Caki2 (cell line): Measurements from ENCODE around the gene ABLIM2. TPM values are rescaled to one million over a fixed set of nuclear protein-coding genes. Genes with fewer than 3 reads are reported as not detected.

Experiments
- DNase-seq: peaks from one replicate; pipeline ENCODE4 v3.0.0-alpha.2; 2015; ENCODE audit warnings: low read depth
- in situ Hi-C: cut with HindIII; loops from 2 replicates; pipeline ENCODE4 v1.10.0; 2016; ENCODE audit warnings: low sequenced_read_pairs, low pct_unique_long_range_greater_than_20kb, mixed read lengths
- total RNA-seq: library from RNA; depleted of rRNA; stranded (reverse); fragments of >200 nt; shearing (Covaris generic); gene quantifications from 2 replicates; pipeline ENCODE4 v1.2.3, GENCODE V29; 2014; ENCODE audit warnings: low replicate concordance

ABLIM2 gene
- total RNA-seq, 1 experiment from 2014 or later: 2.1 TPM

GRCh38 chr4:8012517-8012916 is 146.1 kb downstream of the ABLIM2 start:
- in situ Hi-C loops: no loop called here
- no peak for DNase-seq

GRCh38 chr4:8010618-8011017 is 148.0 kb downstream of the ABLIM2 start:
- DNase-seq: peak; percentile 41
- in situ Hi-C loops: no loop called here

DNA sequence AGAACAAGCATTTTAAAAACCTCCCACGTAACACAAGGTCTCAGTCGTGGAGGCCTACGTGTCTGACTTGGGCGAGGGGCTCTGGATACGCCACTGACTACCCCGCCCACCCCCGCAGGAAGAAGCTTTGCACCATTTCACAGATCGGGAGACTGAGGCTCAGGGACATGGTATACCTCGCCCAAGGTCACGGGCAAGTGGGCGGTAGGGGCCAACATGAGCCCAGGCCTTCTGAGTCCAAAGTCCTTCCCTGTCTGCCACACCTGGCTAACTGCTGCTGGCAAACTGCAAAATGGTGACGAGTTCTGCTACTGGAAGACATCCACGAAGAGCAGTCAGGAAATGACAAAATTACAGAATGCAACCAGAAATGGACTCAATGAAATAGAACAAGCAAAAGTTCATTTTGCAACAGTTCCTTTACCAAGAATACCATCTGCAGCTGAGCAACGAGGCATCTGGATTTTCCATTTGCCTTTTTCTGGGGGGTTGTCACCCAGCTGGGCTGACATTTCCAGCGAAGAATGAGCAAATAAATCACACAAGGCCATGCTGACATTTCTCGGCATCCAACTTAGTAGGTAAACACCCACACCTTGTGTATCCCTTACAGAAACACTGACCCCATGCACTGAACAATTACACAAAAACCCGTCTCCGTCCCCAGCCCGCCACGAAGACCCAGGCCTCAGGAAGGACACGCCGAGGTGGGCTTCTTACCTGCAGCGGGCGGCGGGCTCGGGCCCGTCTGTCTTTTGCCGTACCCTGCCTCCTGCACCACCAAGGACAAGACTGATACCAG is 148.7 kb downstream of the ABLIM2 start:
- in situ Hi-C loops: no loop called here
- no peak for DNase-seq

DNA sequence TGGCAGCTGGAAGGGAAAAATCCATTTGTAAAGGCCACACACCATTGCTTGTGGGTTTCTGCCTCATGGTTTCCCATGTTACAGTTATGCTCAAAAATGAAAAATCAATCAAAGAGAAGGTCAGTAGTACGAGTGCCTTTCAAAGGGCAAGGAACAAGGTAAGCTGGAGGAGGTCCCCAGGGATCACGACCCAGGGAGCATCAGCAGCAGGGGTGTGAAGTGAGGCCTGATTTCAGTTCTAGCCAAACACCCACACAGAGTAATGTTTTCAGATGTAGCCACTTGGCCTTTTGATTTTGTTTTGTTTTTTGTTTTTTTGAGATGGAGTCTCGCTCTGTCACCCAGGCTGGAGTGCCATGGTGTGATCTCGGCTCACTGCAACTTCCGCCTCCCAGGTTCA is 149.5 kb downstream of the ABLIM2 start:
- in situ Hi-C loops: no loop called here

GRCh38 chr4:8008391-8008790 is 150.2 kb downstream of the ABLIM2 start:
- in situ Hi-C loops: no loop called here

More for the DNA sequence above, 149.5 kb downstream of the ABLIM2 start:
- DNase-seq: no peak

DNA sequence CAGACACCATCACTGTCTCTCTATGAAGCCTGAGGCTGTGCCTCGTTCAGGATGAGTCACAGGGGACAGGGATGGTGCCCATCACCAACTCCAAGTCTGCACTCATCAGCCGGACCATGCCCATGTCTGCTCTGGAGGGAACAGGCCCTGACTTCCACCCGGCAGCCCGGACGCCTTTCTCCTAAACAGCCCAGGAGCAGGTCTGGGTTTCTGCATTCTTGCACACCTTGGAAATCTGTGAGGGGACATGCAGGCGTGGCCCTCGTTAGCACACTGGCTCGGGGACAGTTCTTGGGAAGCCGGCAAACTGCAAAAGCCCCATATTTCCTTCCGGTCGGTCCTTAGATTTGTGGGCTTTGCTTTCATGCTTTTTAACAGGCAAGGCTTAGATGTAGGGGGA is 151.0 kb downstream of the ABLIM2 start:
- in situ Hi-C loops: no loop called here
- no peak for DNase-seq

More at GRCh38 chr4:8008391-8008790, 150.2 kb downstream of the ABLIM2 start:
- DNase-seq: no peak

- no peak for DNase-seq
- in situ Hi-C loops: no loop called here
Observed at GRCh38 chr4:8006471-8006870, 152.1 kb downstream of the ABLIM2 start.

- in situ Hi-C loops: no loop called here
Observed at GRCh38 chr4:8005814-8006215, 152.8 kb downstream of the ABLIM2 start.

DNA sequence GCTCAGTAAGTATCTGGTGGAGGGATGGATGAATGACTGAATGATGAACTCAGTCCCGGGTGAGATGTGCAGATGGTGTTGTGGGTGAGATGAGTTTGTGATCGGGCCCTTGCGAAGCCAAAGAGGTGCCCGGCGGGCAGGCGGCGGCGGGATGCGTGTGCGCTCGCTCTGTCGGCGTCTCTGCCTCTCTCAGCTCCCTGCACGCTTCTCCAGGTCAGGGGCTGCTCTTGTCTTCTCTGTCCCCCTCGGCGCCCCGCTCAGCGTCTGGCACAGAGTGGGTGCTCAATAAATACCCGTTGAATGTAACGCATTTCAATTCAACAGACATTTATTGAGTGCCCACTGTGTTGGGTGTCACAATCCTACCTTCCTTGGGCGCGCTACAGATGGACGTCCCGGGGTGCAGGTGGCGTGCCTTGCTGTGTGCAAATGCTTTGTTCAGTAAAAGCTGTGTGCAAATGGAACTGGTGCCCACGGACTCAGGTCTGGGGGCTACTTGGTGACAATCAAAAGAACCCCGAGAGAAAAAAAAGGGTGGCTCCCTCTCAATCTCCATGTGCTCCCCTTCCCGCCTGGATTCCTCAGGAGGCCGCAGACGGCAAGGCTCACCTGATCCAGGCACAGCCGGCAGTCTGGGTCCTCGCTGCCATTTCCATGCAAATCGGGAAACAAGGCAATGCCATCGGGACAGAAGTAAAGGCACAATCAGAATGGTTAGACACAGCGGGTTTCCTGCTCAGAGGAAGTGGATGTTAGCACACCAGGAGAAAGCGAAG is 153.4 kb downstream of the ABLIM2 start:
- no peak for DNase-seq
- in situ Hi-C loops: no loop called here

More at GRCh38 chr4:8005814-8006215, 152.8 kb downstream of the ABLIM2 start:
- DNase-seq: no peak

GRCh38 chr4:8004066-8004465 is 154.5 kb downstream of the ABLIM2 start:
- no peak for DNase-seq
- in situ Hi-C loops: no loop called here

- in situ Hi-C loops: no loop called here
- DNase-seq: no peak
Observed at GRCh38 chr4:8002525-8003309, 155.9 kb downstream of the ABLIM2 start.

DNA sequence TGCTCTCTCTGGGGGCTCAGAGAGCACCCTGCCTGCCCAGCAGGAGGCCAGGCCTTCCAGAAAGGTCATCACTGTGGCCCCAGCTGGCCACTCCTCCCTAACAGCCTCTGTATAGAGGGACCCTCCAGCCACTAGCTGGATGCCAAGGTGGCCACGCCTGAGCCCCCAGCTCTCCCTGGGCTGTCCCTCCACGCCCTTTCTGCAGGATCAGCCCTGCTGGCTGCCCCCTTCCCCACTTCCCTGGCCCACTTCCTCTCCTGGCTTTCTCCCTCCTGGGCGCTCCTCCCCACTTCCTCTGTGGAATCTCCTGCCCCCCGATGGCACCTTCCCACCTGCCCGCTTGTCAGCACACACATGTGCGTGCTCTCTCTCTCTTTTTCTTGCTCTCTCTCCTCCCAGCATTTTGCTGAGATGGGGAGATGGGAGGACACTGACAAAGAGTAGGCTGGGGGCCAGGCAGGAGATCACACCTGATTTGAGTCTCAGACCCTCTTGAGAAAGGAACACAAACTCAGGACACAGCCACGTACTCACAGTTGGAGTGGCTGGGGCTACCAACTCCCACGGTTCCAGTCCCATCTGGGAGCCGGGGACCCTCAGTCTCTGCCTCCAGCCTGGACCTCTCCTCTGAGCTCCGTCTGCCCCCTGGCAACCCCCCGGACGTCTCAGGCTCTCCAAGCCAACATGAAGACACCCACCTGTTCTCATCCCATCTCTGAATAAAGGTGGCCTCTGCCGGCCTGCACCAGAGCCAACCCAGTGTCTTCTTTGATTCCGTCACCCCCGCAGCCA is 156.9 kb downstream of the ABLIM2 start:
- in situ Hi-C loops: no loop called here
- no peak for DNase-seq

DNA sequence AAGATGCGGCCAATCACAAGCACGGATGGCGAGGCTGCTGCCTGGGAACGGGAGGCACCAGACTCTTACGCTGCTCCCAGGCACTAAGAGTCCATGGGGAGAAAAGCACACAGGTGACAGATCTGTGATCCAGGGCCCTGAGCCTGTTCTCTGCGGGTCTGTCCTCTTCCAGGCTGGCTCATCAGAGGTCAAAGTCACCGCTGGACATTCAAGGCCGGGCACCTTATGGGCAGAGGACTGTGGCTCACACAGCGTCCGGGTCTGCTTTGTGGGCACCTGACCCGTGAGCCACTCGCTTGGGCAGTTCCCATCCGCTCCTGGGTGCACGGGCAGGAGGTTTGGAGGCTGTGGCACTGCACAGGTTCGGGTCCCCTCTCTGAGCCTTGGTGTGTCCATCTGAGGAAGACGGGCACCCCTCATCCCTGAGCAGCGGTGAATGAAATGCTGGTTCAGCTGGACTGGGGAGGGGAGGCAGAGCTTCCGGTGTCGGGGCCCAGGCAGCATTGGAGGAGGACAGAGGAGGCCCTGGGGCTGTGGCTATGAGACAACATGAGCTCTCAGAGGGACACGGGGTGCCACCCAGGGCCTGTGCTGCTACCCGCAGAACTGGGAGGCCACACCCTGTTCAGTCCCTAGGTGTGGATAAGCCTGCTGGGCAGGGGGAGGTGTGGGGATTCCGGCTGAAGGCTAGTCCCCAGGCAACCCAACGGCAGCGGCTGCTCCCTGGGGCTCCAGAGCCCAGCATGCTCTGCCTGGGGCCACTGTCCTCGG is 157.7 kb downstream of the ABLIM2 start:
- in situ Hi-C loops: no loop called here
- no peak for DNase-seq

DNA sequence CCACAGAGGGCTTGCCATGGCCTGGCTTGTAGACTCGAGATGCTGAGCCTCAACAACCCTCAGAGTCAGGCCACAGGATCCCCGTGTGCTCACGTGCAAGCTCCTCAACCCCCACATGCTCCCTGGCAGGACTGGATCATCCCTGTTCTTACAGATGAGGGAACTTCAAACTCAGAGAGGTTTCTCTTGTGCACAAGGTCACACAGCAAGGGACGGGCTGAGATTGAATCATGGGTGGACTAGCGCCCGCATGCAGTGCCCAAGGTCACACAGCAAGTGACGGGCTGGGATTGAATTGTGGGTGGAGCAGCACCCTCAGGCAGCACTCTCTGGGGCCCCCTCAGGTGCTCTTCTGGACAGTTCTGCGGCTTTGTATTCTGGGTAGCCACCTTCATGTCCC is 158.4 kb downstream of the ABLIM2 start:
- in situ Hi-C loops: no loop called here
- DNase-seq: no peak

- in situ Hi-C loops: no loop called here
- DNase-seq: no peak
Observed at GRCh38 chr4:7999695-8000094, 158.9 kb downstream of the ABLIM2 start.

DNA sequence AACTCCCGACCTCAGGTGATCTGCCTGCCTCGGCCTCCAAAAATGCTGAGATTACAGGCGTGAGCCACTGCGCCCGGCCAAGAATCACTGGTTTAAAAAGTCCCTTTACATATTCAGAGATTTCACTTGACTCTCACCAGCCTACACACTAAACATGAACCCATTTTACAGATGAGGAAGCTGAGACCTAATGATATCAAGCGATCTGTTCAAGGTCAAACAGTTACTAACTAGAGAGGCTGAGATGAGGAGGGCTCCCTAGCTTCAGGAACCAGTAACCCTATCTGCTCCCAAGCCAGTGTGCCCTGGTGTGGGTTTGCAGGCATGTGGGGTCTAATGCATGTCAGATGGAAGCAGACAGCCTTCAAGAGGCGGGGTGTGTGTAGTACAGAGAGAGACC is 159.3 kb downstream of the ABLIM2 start:
- in situ Hi-C loops: no loop called here
- no peak for DNase-seq

DNA sequence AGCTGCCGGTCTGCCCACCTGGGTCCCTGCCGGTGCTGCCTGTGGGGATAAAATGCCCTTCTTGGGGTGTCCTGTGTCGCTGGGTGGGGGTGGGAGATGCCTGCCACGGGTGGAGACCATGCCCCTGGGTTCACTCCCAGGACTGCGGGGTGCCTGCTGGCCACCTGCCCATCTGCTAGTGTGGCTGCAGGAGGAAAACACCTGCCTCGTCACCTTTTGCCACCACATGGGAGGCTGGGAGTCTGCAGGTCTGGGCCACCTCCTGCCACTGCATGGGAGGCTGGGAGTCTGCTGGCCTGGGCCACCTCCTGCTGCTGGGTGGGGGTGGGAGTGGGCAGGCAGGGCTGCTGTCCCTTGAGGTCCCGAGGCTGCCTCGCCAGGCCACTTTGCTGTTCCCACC is 160.2 kb downstream of the ABLIM2 start:
- in situ Hi-C loops: no loop called here
- no peak for DNase-seq
